GM18519 (cell line): ENCODE measurements around the gene IP6K1.
"Not testable (repeated sequence)": the region's sequence is repeated elsewhere in the genome, so short reads cannot be mapped to it uniquely, and the experiment has no call there.

Source experiments
- ATAC-seq: cut with Tn5 transposase; IDR thresholded peaks from one replicate; pipeline ENCODE4 v1.9.1; 2021; ENCODE audit warnings: mild to moderate bottlenecking, moderate library complexity; ENCODE audit not compliant: unreplicated experiment, low FRiP score

The IP6K1 gene

GRCh38 chr3:49714728-49715550, 71.4 kb downstream of the IP6K1 start:
- ATAC-seq = no peak

GRCh38 chr3:49713336-49714105, 72.8 kb downstream of the IP6K1 start:
- no peak for ATAC-seq

- ATAC-seq = no peak
These were observed 73.6 kb downstream of the IP6K1 start for GRCh38 chr3:49712631-49713317.

GRCh38 chr3:49712166-49712565, 74.2 kb downstream of the IP6K1 start:
- no peak for ATAC-seq

- ATAC-seq = no peak
These were observed 74.9 kb downstream of the IP6K1 start for GRCh38 chr3:49711489-49711888.

- no peak for ATAC-seq
These were observed 76.5 kb downstream of the IP6K1 start for GRCh38 chr3:49709852-49710251.

- no peak for ATAC-seq
These were observed 79.2 kb downstream of the IP6K1 start for GRCh38 chr3:49707113-49707480.

- ATAC-seq = no peak
These were observed 79.8 kb downstream of the IP6K1 start for GRCh38 chr3:49706456-49707112.

- no peak for ATAC-seq
These were observed 80.9 kb downstream of the IP6K1 start for GRCh38 chr3:49705390-49705960.

GRCh38 chr3:49704629-49705028, 81.7 kb downstream of the IP6K1 start:
- no peak for ATAC-seq

- ATAC-seq = no peak
These were observed 82.4 kb downstream of the IP6K1 start for GRCh38 chr3:49703956-49704355.

- ATAC-seq = no peak
These were observed 82.9 kb downstream of the IP6K1 start for GRCh38 chr3:49703443-49703927.

- no peak for ATAC-seq
These were observed 83.7 kb downstream of the IP6K1 start for GRCh38 chr3:49702672-49703071.

GRCh38 chr3:49701388-49702077, 84.8 kb downstream of the IP6K1 start:
- ATAC-seq = no peak

GRCh38 chr3:49700453-49701128, 85.8 kb downstream of the IP6K1 start:
- no peak for ATAC-seq

GRCh38 chr3:49700014-49700413, 86.3 kb downstream of the IP6K1 start:
- ATAC-seq = no peak

- no peak for ATAC-seq
These were observed 86.9 kb downstream of the IP6K1 start for GRCh38 chr3:49699281-49699979.

- ATAC-seq = not testable (repeated sequence)
These were observed 90.9 kb downstream of the IP6K1 start for GRCh38 chr3:49695350-49696015.
